EH (cell line): ENCODE results near the gene USPL1.

Source experiments
- DNase-seq: peaks from one replicate; pipeline ENCODE4 v3.0.0-alpha.2; 2015; ENCODE audit warnings: low read depth

The USPL1 gene

DNA sequence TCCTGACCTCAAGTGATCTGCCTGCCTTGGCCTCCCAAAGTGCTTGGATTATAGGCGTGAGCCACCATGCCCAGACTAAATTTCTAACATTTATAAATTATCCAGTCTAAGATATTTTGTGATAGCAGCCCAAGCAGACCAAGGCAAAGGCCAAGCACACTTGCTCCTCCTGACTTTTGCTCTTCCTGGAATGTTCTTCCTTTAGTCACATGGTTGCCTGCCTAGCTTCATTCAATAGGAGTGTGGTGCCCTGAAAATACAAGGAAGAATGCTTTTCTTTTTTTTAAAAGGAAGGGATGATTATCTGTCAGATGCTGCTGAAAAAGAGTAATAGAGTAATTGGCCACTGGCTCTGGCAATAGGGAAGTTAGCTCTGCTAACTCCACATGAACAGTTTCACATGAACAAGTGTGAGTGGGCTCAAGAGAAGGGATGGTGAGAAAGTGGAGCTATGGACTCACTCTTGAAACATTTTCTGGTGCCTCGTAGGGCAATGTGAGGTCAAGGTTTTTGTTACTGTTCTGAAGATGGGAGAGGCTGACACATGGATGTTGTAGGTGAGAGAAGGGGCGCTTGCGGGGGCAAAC, 47.1 kb downstream of the USPL1 start:
- DNase-seq, result no peak

DNA sequence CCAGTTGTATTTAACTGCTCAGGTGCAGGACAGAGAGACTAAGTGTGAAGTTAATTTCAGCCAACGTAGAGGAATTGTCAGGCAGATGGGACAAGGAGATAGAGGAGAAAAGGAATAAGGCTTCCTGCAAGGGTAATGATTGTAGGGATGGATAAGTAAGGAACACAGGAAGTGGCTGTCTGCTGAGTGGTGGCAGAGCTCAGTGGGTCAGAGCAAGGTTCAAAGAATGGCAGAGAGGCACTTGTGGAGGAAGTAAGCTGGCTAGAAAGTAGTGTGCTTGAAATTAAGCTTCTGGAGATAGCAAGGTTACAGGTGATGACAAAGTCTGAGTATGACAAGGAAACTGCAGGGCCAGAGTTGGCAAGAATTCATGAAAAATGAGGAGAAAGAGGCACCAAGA, 47.9 kb downstream of the USPL1 start:
- no peak for DNase-seq

DNA sequence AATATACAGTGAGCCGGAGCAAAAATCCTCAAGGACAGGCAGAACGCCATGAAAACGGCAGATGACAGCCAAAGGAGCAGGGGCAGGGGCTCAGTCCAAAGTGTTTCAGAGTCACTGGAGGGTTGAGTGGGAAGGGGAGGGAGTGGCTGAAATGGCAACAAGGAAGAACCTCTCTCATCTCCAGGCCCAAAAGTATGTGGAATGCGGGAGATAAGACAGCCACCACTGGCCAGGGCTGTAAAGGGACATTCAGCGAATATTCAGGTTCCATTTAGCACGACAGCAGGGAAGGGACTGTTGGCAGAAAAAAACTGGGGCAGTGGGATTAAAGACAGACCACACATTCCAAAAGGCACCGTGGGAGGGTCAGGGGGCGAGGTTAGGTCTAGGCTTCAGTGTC, 48.4 kb downstream of the USPL1 start:
- no peak for DNase-seq

DNA sequence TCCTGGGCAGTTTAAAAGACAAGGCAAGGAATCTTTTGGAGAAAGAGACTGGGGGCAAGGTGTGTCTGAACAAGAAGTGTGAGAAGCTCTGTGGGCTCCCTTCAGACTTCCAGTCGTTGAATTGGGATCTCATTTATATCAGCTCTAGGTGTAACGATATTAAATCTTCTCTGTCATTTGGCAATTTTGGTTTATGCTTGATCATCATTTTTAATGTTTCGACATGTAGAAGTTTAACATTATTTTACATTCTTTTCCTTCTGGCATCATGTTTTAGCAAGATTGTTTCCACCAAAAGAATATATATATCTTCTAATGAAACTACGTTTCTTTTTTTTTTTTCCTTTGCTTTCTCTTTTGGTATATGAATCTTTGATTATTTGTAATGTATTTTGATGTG, 49.3 kb downstream of the USPL1 start:
- no peak for DNase-seq

DNA sequence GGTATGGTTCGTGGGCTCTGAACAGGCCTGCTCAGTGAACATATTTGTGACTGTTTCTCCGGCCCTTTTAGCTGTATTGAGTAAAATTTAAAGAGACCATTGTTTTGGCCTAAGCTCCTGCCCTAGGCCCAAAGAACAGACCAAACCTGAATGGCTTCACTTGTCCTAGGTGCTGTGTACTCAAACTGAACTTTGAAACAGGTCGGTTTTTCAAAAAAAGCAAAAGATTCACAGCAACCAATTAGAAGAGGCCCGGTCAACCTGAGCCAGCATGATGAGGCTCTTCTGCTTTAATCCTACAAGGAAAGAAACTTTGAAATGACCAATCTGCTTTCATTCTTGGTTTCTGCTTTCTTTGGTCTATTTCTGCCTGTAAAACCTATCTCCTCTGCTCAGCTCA, 50.6 kb downstream of the USPL1 start:
- no peak for DNase-seq

DNA sequence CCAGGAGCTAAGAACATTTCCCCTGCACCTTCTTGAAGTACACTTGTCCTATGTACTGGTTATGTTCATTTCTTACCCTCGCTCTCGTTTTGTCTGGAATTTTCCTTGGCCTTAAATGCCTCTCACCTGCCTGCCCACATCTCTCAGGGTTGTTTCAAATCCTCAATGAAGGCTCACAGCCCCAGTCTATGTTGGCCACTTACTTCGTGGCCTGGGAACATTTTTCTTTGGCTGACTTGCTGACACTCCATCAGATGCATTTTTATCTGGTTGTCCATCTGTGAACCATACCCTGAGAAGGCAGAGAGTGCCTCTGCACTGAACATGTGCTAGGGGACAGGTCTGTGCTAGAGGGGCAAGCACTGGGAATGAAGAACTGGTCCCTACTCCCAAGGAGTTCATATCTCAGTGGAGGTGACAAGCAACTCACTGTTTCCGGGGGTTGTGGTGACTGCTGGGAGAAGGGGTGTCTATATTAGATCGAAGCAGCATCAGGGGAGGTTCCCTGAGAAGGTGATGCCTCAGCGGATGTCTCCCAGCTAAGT, 53.6 kb downstream of the USPL1 start:
- no peak for DNase-seq

DNA sequence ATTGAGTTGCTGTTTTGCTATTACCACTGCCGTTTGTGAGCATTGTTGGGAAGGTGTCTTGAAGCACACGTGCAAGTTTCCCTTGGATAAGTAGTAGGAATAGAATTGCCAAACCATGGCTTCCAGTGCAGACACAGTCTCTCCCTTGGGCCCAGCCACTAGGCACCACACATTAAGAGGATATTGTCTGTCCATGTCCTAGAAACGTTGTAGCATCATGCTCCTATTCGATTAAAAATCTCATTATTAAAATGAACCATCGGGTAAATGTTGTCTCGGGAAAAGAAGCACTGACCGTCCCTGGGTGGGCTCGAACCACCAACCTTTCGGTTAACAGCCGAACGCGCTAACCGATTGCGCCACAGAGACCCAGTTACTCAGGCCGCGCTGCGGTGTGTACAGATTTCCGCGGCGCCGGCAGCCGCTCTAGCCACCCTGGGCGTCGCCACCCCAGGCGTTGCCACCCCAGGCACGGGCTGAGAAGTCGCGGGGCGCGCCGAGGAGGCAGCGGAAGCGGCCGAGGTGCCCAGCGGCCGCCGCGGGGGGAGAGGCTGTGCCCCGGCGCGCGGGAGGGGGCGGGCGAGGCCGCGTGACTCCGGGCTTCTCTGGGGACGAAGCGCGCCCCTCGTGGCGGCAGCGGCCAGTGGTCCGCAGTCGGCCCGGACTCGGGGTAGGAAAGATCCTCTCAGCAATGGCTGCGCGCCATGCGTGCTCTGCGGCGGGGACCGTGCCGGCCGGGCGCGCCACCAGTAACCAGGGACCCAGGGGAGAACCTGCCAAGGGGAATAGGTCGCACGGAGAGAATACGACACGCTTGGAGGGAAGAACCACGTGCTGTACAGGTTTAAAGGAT, 56.2 kb downstream of the USPL1 start:
- DNase-seq, result peak; percentile 87

DNA sequence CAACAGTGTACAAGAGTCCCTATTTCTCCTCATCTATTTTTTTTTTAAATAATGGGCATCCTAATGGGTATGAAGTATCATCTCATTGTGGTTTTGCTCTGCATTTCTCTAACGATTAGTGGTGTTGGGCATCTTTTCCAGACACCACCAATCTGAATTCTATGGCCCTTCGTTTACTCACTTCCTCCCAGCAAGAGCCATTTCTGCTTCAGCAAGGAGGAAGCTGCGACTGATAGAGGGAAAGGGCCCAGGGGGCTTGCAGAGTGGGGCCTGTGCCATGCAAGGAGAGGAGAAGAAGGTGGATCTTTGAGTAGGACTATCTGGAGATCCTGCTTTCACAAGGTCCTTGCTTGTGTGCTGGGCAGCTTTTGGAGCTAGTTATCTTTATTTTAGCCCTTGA, 58.0 kb downstream of the USPL1 start:
- no peak for DNase-seq

DNA sequence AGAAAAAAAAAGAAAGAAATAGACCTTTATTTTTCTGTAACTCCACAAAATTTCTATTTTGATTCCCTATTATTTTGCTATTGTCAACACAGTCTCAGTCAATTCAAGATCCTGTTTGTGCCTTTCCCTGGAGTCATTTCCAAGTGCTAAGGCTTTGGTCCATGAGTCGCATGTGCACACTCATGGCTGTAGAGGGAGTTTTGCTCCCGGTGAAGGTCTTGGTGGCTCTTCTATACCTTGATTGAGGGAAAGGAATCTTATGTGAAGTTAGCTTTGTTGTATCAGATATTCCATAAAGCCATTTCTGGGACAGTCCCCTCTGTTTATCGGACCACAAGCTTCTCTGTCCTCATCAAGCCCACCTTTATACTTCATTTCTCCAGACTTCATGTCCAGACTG, 59.0 kb downstream of the USPL1 start:
- peak; percentile 42 for DNase-seq

DNA sequence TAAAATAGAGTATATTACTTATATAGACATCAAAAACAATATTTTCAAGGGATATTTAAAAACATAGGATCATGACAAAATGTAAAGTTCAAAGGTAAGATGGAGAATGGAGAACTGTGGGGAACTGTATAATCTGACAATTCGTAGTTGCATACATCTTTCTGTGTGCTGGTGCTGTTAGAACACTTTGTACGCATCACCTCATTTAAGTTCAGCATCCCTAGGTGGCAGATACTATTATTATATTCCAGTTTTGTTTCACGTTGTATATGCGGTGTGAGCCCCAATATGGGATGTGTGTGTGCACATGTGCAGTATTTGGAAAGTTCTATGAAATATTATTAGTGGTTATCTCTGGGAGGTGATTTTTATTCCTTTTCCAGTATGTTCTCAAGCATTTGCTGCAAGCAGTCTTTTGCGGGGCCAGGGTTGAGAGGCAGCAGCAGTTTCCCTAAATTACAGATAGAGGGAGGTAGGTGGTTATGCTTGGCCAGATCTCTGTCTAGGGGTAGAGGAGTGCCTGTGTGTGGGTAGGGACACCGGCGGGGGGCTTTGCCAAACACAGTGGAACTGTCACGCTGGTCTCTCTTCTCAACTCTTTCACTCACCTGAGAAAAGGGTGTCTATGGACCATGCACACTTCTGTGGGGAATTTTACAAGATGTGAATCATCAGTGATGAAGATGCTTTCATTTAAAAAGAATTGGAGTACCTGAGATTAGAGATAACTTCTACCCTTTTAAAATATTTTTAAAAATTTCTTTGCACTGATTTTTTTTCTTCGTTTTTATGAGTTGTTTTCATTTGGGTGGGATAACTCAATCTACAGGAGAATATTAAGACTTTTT, 62.0 kb downstream of the USPL1 start:
- peak; percentile 49 for DNase-seq

DNA sequence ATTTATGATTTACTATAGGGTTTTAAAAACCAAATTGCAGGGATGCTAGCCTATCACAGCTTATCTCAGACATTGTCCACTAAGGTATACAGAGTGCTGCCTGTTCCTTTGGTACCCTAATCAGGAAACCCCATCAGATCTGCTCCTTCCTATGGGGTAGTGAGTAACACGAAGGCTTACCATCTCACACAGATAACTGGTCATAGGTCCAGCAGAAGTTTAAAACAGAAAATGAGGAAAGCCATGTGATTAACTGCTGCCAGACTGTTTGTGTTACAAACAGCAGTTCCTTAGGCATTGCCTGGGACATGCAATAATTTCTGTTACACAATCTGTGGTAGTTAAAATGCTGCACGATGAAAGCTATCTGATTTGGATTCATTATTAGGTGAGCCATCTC, 64.1 kb downstream of the USPL1 start:
- peak; percentile 67 for DNase-seq

DNA sequence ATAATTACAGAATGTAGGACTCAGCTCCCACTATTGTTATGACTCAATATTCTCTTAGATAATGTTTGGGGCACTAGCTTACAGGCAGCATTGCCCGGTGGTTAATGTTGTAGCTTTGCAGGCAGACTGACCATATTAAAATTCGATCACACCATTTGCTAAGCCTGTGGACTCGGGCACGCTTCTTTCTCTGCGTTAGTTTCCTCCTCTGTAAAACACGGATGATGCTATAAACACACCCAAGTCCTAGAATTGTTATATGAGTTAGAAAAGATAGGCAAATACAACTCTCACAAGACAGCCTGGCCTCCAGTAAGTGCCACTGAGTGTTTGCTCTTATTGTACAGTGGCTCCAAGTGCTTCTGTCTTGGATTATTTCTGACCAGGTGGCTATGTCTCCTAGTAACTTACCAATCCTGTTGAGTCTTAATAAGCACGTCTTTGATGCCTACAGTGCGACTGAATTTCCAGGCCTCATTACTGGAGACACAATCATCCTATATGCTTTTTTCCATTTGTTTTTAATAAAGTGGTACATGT, 67.7 kb downstream of the USPL1 start:
- DNase-seq, result no peak

DNA sequence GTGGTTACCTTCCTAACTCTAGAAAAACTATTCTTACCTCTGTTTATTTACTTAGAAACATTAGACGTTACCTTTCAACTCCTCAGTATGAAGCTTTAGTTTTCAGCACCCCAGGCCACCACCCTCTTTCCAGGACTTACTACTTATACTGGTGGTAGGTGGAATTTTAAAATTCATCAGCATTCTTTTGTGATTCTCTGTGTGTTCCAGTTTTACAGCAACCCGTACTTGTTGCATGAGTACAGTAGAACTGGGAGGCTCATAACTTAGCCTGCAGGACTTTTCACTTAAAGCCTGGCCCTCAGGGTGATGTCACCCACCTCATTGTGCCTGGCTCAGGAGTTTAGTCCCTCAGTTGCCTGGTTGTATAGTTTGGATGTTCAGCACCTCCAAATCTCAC, 68.3 kb downstream of the USPL1 start:
- no peak for DNase-seq

DNA sequence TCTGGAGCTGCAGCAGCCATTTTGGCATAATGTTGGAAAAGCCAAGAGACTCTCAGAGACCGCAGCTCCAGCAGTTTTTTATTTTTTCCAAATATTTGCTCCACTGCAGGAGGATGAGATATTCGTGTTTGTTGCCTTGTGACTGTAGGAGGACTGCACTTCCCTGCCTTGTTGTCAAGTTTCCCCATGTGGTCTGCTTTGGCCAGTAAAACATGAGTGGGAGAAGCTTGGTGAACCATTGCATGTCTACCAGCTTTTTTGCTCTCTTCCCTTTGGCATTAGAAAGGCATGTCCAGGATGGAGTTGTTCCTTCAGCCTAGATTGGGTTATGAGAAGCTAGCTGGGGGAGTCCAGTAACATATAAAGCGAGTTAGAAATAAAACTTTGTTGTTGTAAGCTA, 69.9 kb downstream of the USPL1 start:
- DNase-seq, result no peak

DNA sequence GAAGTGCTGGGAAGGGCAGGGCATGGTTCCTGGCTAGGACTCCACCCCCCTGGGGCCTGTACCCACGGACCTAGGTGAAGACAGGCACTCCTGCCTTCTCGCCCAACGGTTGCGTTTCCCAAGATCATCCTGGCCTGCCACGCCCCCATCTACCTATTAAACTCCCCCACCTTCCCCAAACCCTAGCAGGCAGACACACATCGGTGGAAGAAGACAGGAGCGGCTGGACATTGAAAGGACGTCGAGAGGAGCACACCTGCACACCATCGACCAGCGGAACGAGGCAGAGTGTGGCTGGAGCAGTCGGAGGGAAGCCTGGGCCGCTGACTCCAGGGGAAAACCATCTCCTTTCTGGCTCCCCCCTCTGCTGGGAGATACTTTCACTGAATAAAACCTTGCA, 72.0 kb downstream of the USPL1 start:
- no peak for DNase-seq

DNA sequence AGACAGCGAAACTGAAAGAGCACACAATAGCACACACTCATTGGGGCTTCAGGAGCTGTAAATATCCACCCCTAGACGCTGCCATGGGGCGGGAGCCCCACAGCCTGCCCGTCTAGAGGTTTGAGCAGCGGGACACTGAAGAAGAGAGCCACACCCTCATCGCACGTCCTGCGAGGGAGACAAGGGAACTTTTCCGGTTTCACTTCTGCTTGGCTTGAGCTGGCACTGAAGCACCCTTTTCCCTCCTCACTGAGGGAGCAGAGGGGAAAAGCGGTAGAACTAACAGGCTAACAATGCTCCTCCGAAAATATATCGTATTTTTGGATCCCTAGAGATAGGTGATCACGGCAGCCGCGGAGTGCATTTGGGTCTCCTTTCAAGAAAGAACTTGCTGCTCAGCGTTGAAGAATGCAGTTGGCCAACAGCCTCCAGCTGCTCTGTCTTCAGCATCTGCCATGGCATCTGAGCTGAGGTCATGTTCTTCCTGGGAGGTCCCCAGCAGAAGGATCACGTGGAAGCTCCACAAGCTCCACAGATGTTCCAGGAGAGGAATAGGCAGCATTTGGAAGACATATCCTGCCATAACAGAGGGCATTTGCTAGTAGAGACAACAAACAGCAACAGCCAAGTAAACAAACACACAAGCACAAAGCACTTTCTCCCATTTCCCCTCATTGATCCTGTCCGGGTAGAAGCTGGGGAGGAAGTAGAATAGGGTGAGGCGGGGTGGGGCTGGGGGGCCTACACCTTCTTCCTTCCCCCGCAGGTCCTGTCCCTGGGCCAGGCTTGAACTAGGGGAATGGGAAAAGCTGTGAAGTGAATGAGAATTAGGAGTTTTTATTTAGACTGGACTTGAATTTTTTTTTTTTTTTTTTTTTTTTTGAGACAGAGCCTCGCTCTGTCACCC, 72.8 kb downstream of the USPL1 start:
- peak; percentile 96 for DNase-seq

DNA sequence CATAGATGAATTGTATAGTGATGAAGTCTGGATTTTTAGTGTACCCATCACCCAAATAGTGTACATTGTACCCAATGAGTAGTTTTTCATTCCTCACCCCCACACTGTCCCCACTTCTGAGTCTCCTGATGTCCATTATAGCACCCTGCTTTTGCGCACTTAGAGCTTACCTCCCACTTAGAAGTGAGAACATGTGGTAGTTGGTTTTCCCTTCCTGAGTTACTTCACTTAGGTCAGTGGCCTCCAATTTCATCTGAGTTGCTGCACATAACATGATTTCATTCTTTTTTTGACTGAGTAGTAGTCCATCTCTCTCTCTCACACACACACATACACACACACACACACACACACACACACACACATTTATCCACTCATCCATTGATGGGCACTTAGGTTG, 74.4 kb downstream of the USPL1 start:
- no peak for DNase-seq

DNA sequence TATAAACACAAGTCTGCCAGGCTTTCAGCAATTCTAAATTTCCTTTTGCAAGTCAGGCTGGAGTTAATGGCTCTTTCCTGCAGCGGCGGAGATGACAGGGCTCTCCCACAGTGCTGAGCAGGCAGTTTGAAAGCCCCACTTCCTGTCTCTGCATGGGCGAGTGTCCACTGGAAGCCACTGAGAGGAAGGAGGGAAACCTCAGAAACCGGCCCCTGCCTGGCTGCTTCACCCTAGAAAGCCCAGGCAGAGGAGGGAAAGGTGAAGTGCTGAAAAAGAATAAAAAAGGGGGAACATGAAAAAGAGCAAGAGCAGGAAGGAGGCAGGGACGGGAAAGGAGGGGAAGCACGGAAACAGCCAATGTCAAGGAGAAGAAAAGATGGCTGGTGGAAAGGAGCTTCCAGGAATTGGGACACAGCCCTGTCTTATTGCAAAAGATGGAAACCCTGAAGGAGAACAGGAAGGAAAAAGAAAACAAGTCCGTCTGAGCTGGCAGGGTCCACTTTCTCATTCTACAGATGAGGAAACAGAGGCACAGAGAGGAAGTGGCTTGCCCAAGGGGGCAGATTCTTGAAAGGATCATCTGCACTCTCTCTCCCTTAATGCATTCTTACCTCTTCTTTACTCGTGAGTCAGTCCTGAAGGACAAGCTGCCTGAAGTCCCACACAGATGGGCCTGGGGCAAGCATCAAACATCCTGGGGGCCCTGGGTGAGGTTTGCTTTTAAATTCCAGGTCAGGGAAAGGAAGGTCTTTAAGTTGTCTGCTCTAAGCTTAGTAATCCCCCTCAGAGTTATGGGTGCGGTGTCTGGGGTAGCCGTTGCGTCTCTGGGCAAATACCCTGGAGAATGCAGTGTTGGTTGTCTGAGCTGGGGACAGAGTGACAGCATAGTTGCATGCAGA, 78.8 kb downstream of the USPL1 start:
- DNase-seq, result peak; percentile 63

DNA sequence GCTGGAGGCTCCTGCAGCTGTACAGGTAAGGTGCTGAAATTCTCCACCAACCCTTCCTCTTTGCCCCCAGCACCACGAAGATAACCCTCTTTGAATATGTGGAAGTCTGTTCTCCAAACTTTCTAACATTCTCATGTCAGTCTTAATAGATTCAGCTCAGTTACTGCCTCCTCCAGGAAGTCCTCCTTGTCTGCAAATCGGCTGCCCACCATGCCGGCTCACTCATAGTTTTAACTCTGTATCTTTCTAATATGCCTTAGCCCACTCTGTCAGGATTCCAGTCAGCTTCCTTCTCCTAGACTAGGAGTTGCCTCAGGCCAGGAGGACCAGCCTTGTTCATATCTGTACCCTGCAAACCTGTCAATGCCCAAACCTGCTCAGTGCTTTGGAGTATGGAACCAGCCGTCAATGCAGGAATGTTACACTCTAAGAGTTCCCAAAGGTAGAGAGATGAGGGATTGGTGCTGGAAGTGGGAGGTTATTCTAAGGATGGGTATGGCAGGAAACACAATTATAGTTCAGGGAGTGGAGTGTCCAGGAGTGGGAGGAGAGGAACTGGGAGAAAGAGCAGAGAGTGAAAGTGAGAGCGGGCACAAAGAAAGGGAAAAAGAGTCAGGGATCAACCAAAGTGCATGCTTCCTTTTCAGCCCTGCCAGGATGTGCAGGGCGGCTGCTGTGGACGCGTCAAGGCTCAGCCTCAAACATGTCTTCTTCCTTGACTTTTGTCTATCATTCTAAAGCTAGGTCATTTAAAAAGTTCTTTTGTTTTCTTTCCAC, 79.6 kb downstream of the USPL1 start:
- no peak for DNase-seq
